ENCODE data around the gene FNBP1. TPM values are rescaled to one million over a fixed set of nuclear protein-coding genes. Genes with fewer than 3 reads are reported as not detected.
"Not testable (repeated sequence)": the region's sequence is repeated elsewhere in the genome, so short reads cannot be mapped to it uniquely, and the experiment has no call there.

Gene FNBP1
- total RNA-seq, 1 donor from 2014 or later: 34.9 TPM

DNA sequence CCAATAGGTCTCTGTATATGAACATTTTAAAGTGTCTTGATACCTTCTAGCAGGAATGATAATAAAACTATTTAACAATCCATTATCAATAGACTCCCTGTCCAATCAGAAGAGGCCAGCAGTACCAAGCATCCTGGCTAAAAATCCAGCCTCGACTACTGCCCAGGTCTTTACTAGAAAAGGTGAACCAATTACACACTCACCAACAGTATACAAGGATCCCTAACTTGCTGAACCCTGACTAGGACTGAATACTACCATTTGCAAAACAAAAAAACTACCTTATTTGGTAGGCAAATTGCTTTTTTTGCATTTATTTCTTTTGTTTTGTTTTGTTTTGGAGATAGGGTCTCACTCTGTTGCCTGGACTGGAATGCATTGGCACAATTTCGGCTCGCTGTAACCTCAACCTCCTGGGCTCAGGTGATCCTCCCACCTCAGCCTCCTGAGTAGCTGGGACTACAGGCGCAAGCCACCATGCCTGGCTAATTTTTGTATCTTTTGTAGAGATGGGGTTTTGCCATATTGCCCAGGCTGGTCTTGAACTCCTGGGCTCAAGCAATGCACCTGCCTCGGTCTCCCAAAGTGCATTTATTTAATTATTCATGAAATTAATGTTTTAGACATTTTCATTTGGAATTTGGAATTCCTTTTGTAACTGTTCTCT is 27.5 kb downstream of the FNBP1 start:
- Mint-ChIP-seq H3K27ac (no peak overlapping the region), H3K4me1 (no peaks in the 10 kb centered on the region), H3K36me3 (peaks cover 16% of the 10 kb centered on the region), H3K27me3 (ENCODE audit: insufficient read depth, low read depth) (peaks cover 2% of the 10 kb centered on the region), H3K4me3 (no peak overlapping the region), H3K9me3 (peaks cover 16% of the 10 kb centered on the region)
- no peaks in the 10 kb centered on the region for H3K9me3 ChIP-seq (ENCODE audit: low read depth)
- H3K27ac ChIP-seq: no peak overlapping the region
- TF ChIP-seq EZH2 (IDR thresholded peaks at IDR 0.05) (no peak), EZH2phosphoT487 (IDR thresholded peaks at IDR 0.05) (no peak)
- TF ChIP-seq, protein P1, sequence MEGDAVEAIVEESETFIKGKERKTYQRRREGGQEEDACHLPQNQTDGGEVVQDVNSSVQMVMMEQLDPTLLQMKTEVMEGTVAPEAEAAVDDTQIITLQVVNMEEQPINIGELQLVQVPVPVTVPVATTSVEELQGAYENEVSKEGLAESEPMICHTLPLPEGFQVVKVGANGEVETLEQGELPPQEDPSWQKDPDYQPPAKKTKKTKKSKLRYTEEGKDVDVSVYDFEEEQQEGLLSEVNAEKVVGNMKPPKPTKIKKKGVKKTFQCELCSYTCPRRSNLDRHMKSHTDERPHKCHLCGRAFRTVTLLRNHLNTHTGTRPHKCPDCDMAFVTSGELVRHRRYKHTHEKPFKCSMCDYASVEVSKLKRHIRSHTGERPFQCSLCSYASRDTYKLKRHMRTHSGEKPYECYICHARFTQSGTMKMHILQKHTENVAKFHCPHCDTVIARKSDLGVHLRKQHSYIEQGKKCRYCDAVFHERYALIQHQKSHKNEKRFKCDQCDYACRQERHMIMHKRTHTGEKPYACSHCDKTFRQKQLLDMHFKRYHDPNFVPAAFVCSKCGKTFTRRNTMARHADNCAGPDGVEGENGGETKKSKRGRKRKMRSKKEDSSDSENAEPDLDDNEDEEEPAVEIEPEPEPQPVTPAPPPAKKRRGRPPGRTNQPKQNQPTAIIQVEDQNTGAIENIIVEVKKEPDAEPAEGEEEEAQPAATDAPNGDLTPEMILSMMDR (IDR thresholded peaks at IDR 0.05): no peak
- H3K4me3 ChIP-seq: no peak overlapping the region
- H3K4me1 ChIP-seq: no peaks in the 10 kb centered on the region
- no peak overlapping the region for H3K9ac ChIP-seq
- H3K4me2 ChIP-seq: no peak overlapping the region
- no peaks in the 10 kb centered on the region for H3K36me3 ChIP-seq
- no peak for DNase-seq (ENCODE audit: low spot score)
- H3F3A ChIP-seq (ENCODE audit: low read depth): no peaks in the 10 kb centered on the region
- H4K20me1 ChIP-seq (ENCODE audit: low read depth): peaks cover 13% of the 10 kb centered on the region
- H3K79me2 ChIP-seq (ENCODE audit: low read depth): peaks cover 35% of the 10 kb centered on the region
- no peaks in the 10 kb centered on the region for H3K27me3 ChIP-seq
- H2AFZ ChIP-seq (replicated peaks): no peak overlapping the region

DNA sequence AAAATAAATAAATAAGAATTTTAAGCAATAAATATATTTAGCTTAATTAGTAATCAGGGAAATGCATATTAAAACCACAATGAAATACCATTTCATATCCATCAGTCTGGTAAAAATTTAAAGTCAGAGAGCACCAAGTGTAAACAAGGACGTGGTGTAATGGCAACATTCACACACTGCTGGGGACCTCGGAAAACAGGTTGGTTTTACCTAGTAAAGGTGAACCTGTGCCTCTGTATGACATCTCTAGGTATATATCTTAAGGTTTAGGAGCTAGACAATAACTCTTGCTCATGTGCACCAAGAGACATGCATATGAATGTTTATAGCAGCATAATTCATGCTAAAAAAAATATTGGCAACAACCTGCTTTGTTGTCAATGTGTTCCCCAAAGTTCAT is 29.7 kb downstream of the FNBP1 start:
- Mint-ChIP-seq H3K9me3 (peaks cover 16% of the 10 kb centered on the region), H3K4me3 (no peak overlapping the region), H3K36me3 (peaks cover 16% of the 10 kb centered on the region), H3K27ac (no peak overlapping the region), H3K27me3 (ENCODE audit: insufficient read depth, low read depth) (peaks cover 2% of the 10 kb centered on the region), H3K4me1 (peaks cover 3% of the 10 kb centered on the region)
- Histone ChIP-seq H3K4me1 (no peaks in the 10 kb centered on the region), H3K4me3 (no peak overlapping the region), H3K4me2 (no peak overlapping the region), H4K20me1 (ENCODE audit: low read depth) (peaks cover 20% of the 10 kb centered on the region), H3K9me3 (ENCODE audit: low read depth) (no peaks in the 10 kb centered on the region), H3K36me3 (no peaks in the 10 kb centered on the region), H3K9ac (no peak overlapping the region), H3K79me2 (ENCODE audit: low read depth) (peaks cover 39% of the 10 kb centered on the region), H2AFZ (replicated peaks) (no peak overlapping the region), H3K27ac (no peak overlapping the region), H3F3A (ENCODE audit: low read depth) (no peaks in the 10 kb centered on the region), H3K27me3 (no peaks in the 10 kb centered on the region)
- TF ChIP-seq, protein P1 (IDR thresholded peaks at IDR 0.05): no peak
- TF ChIP-seq EZH2phosphoT487 (IDR thresholded peaks at IDR 0.05) (no peak), EZH2 (IDR thresholded peaks at IDR 0.05) (no peak)
- DNase-seq (ENCODE audit: low spot score): no peak

DNA sequence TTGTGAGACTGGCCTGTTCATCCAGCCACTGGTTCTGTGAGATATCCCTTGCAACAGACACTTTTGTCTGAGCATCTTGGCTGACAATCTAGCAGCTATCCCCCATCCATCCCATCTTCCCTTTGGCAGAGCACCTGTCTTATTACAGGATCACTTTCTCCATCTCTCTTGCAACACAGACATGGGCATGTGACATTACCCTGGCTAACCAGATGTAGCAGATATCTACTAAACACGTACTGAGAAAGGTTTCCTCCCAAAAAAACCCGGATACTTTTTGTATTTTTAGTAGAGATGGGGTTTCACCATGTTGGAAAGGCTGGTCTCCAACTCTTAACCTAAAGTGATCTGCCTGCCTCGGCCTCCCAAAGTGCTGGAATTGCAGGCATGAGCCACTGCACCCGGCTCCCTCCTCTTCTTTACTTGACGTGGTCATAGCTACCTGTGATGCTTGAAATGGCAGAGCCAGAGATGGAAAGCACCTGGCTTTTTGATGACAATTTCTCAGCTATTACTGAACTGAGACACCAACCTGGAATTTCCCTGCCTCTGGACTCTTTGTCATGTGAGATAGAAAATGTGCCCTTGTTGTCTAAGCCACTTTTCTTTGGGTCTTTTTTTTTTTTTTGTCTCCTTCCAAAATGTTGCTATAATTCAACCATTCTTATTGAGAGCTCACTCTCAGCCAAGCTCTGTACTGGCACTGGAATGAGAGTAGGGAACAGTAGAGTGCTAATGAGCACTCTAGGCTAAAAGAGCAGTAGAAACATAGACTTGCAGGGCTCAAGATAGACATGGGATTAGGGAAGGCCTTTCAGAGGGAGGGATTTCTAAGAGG is 32.6 kb downstream of the FNBP1 start:
- no peaks in the 10 kb centered on the region for H3K4me1 ChIP-seq
- no peak overlapping the region for H3K9ac ChIP-seq
- no peak overlapping the region for H3K4me3 Mint-ChIP-seq
- H2AFZ ChIP-seq (replicated peaks): no peak overlapping the region
- no peak overlapping the region for H3K27ac Mint-ChIP-seq
- H3K9me3 ChIP-seq (ENCODE audit: low read depth): no peaks in the 10 kb centered on the region
- no peak for DNase-seq (ENCODE audit: low spot score)
- peaks cover 2% of the 10 kb centered on the region for H3K27me3 Mint-ChIP-seq (ENCODE audit: insufficient read depth, low read depth)
- no peak overlapping the region for H3K4me2 ChIP-seq
- peaks cover 23% of the 10 kb centered on the region for H3K79me2 ChIP-seq (ENCODE audit: low read depth)
- no peaks in the 10 kb centered on the region for H3F3A ChIP-seq (ENCODE audit: low read depth)
- peaks cover 24% of the 10 kb centered on the region for H4K20me1 ChIP-seq (ENCODE audit: low read depth)
- peaks cover 8% of the 10 kb centered on the region for H3K36me3 Mint-ChIP-seq
- no peak overlapping the region for H3K27ac ChIP-seq
- TF ChIP-seq EZH2 (IDR thresholded peaks at IDR 0.05): no peak
- TF ChIP-seq EZH2phosphoT487 (IDR thresholded peaks at IDR 0.05): no peak
- TF ChIP-seq, protein P1 (IDR thresholded peaks at IDR 0.05): no peak
- H3K4me3 ChIP-seq: no peak overlapping the region
- no peaks in the 10 kb centered on the region for H3K36me3 ChIP-seq
- H3K4me1 Mint-ChIP-seq: peaks cover 3% of the 10 kb centered on the region
- peaks cover 9% of the 10 kb centered on the region for H3K9me3 Mint-ChIP-seq
- H3K27me3 ChIP-seq: no peaks in the 10 kb centered on the region

DNA sequence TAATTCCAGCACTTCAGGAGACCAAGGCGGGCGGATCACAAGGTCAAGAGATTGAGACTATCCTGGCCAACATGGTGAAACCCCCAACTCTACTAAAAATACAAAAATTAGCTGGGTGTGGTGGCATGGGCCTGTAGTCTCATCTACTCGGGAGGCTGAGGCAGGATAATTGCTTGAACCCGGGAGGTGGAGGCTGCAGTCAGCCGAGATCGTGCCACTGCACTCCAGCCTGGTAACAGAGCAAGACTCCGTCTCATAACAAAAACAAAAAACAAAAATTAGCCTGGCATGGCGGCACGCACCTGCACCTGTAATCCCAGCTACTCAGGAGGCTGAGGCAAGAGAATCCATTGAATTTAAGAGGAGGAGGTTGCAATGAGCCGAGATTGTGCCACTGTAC is 33.4 kb downstream of the FNBP1 start:
- H3K36me3 ChIP-seq; H3K4me2 ChIP-seq; H3K9me3 Mint-ChIP-seq; H3K36me3 Mint-ChIP-seq; H3K4me1 Mint-ChIP-seq; H3K4me3 ChIP-seq; H3K4me3 Mint-ChIP-seq; H2AFZ ChIP-seq (replicated peaks); H3K27me3 Mint-ChIP-seq (ENCODE audit: insufficient read depth, low read depth); H3K9ac ChIP-seq; H3K27me3 ChIP-seq; H3K27ac ChIP-seq; H3F3A ChIP-seq (ENCODE audit: low read depth); DNase-seq (ENCODE audit: low spot score); H3K27ac Mint-ChIP-seq; H3K9me3 ChIP-seq (ENCODE audit: low read depth); H3K4me1 ChIP-seq: not testable (repeated sequence)
- Histone ChIP-seq H3K79me2 (ENCODE audit: low read depth) (peaks cover 17% of the 10 kb centered on the region), H4K20me1 (ENCODE audit: low read depth) (peaks cover 24% of the 10 kb centered on the region)
